Inferior parietal cortex (tissue), 1 donor: Measurements from ENCODE around the gene IL15RA.
"Not testable (repeated sequence)": the region's sequence is repeated elsewhere in the genome, so short reads cannot be mapped to it uniquely, and the experiment has no call there.

Source experiments
- DNase-seq: peaks from one replicate; pipeline ENCODE4 v3.0.0-alpha.2; 2016; ENCODE audit errors: extremely low spot score

Gene IL15RA

GRCh38 chr10:5951167-5951711, 26.1 kb downstream of the IL15RA start:
- no peak for DNase-seq

DNA sequence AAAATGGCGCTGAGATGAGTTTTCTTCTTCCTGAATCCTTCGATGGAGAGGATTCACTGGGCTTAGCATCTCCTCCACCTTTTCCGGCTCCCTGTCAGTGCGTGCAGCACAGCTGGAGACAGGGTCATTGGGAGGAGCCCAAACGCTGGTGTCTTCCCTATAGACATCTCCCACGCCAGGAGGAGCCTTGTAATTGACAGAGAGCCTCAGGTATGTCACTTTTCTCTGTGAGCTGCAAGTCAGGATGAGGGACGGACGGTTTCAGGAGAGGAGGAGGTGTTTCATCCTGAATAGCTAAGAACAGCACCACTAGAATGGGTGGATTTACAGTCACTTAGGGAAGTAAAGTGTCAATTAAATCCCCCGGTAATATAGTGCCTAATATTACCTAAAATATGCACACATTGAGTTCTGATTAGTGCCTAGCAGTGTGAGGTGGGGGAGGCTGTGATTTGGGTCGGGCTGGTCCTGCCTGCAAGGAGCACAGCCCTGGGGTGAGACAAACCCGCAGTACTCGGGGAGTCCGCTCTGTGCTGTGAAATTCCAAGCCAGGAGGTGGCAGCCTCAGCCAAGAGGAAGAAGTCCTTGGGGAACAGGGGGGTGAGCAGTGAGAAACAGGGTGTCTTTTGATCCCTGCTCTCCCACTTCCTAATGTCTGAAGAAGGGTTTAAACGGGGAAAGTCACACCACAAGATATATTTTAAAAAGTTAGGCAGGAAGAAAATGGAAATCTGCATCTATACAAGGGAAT, 28.2 kb downstream of the IL15RA start:
- DNase-seq: peak; percentile 58

DNA sequence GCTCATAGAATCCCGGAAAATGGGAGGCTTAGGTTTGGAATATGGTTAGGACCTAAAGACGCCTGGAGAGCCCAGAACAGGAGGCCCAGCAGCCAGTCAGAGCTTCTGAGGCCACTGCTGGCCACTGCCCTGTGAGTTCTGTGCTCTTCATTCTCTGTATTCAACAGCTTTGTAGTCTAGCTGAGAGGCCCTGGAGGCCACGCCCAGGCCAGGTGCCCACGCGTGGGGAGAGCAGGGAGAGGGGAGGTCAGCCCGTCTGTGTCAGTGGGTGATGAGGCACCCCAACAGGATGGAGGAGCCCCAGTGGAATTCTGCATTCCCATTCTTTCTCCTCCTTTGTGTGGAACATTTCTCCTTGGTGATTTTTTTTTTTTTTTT, 29.1 kb downstream of the IL15RA start:
- DNase-seq: no peak

DNA sequence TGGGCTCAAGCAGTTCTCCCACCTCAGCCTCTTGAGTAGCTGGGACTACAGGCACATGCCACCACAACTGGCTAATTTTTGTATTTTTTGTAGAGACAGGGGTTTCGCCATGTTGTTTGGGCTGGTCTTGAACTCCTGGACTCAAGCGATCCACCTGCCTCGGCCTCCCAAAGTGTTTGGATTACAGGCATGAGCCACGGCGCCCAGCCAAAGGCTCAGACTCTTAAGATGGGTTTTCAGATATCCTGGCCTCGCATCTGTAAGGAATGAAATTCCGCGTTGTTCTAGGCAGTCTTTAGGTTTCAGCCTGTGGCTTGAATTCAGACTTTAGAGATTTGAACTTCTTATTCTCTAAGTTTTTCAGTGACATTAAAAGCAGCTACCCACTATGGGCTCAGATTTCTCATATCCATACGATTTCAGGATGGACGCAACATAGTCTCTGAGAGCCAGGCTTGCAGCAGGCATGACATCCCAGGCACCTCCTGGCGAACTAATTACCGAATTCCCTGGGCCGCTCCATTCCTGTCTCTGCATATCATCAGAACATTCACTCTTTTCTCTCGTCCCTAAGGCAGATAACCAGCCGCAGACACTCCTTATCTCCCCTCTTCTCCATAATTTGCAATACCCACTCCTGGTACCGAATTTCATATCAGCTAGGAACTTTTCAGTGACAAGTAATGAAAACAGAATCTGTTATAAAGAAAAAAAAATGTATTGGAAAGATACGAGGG, 29.7 kb downstream of the IL15RA start:
- no peak for DNase-seq

GRCh38 chr10:5946786-5947185, 30.6 kb downstream of the IL15RA start:
- no peak for DNase-seq

- DNase-seq: not testable (repeated sequence)
Measured at GRCh38 chr10:5946419-5946775, 30.9 kb downstream of the IL15RA start.

DNA sequence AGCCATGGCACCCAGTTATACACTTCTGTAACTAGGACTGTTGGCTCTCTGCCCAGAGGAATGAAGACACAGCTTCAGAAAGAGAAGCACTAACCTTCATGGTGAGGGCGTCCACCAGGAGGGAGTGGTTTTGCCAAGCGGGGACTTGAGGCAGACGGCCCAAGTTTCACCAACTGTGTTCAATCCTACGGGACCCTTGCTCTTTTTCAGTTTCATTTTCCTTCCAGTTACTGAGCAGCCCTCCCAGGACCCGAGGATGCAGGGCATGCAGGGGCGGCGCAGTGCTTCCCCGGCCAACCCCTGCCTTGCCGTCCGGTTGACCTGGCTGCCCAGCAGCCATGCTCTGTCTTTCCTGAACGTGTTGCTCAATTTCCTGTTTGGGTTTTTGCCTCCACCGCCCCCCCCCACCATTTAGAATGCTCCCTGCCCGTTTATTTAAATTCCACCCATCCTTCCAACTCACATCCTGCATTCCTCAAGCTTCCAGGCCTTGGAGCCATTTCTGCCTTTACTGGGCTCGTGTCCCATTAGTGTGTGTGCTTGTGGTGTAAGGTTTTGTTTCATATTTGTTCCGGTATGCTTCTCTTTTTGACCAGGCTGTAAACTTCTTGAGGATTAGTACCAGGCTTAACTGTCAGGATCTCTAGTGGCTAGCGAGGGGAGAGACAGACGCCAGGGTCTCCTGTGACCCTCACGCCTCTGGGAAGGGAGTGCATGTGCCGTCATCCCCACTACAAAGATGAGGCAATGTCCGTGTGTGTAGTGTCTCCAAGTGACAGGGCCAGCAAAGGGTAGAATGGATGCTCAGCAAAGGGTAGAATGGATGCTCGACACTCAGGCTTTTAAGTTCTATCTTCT, 31.6 kb downstream of the IL15RA start:
- DNase-seq: no peak

DNA sequence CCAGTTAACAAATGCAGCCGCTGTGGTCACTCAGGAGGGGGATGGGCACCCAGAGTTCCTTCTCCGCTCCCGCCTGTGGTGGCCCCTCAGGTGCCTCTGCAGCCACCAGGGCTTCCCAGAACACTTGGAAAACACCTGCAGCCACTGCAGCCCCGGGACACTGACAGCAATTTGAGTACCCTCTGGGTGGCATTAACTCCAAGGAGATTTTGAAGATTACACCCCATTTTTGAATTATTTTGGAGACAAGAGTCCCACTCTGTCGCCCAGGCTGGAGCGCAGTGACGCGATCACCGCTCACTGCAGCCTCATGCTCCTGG, 32.2 kb downstream of the IL15RA start:
- no peak for DNase-seq

DNA sequence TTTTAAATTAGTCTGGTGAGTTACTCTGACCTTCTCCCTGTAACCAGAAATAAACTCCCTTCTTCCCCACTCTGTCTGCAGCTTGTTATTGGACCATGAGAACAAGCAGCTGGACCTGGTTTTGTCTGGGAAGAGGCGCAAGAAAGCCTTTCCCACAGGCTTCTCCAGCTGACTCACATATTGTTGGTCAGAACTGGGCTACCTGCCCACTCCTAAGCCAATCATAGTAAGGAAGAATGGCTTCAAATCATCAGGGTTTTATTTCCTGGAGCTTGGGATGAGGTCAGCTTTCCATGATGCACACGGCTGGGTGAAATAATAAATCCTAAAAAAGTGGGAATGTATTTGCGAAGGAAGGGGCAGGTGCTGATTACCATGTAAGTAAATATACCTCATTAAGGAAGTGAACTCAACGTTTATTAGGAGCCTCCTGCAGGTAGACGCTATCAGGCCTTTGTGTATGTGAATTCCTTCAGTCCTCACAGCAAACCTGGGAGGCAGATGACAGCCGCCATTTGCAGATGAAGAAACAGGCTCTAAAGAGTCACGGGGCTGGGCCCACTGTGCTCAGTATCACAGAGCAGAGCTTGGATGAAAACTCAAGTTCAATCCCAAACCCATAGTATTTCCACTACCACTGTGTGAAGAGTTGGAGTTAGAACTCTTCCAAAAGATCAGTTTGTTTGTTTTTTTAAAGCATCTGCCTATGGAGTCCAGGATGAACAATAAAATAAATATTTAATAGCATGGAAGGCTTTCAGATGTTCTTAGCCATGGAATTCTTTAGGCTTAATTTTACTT, 32.8 kb downstream of the IL15RA start:
- peak; percentile 46 for DNase-seq

GRCh38 chr10:5943536-5943935, 33.8 kb downstream of the IL15RA start:
- no peak for DNase-seq

DNA sequence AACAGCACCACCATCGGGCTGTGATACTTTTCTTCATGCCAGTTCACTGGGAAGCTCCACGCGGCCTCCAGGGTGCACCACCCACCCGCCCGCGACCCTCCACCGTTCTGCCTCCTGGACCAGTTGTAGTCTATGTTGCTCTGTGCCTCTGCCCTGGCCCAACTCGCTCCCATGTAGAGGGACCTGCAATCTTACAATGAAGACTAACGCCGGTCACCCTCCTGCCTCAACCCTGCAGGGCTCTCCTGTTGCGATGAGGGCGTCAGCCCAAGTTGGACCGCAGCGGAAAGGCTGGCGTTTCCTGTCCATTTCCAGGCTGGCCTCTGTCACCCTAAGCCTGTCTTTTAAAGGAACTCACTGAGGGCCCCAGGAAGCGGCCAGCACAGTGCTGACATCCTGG, 34.9 kb downstream of the IL15RA start:
- DNase-seq: no peak

DNA sequence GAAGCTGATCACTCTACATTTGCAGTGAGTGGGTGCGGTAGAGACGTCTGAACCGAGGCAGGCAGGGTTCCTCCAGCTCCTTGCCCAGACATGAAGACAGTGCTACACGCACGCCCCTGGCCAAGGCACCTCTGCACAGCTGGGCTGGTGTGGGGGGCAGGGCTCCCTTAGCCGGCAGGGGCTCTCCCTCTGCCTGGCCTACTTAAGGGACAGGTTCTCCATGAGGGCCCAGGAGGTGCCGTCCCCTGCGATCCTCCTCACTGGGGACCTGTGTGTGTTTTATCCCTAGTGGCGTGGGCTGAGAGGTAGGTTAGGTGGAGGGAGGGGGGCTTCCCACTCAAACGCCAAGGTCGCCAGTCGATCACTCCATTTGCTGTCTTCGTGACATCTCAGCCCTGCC, 35.3 kb downstream of the IL15RA start:
- DNase-seq: no peak

- DNase-seq: no peak
Measured at GRCh38 chr10:5941579-5941978, 35.8 kb downstream of the IL15RA start.

- DNase-seq: no peak
Measured at GRCh38 chr10:5940807-5941218, 36.5 kb downstream of the IL15RA start.

DNA sequence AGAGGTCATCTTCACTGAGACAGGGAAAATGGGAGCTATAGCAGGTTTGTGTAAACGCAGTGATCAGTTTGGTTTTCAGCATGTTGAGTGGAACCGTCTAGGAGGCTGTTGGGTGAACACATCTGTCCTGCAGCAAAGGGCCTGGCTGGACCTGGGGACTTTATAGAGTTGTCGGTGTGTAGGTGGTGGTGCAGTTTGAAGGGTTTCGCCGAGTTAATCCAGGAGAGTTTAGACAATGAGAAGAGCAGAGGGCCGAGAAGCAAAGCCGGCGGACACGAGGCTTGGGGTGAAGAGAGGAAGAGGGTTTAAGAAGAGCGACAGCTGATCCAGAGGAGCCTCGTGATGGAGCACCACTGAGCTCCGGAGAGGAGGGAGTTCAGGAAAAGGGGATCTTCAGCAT, 39.1 kb downstream of the IL15RA start:
- no peak for DNase-seq

- DNase-seq: no peak
Measured at GRCh38 chr10:5937016-5937415, 40.3 kb downstream of the IL15RA start.

GRCh38 chr10:5935628-5936027, 41.7 kb downstream of the IL15RA start:
- DNase-seq: no peak

DNA sequence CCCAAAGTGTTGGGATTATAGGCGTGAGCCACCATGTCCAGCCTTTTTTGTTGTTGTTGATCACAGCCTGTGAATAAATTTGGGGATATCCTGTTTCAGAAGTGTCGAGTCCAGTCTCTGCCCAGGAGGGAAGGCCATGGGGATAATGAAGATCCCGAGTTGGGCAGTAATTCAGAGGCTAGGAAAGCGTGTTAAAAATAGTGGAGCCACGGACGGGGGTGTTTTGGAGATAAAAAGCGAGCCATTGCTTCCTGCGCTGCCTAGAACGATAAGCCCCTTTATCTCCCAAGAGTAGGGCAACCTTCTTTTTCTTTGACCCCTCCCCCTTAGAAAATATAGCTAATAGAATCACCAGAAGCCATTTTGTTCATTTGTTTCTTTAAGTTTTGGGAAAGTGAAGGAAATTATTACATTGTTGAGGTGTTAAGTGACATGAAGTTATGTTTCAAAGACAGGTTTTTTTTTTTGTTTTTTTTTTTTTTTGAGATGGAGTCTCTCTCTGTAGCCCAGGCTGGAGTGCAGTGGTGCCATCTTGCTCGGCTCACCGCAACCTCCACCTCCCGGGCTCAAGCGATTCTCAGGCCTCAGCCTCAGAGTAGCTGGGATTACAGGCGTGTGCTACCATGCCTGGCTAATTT, 43.3 kb downstream of the IL15RA start:
- DNase-seq: no peak

GRCh38 chr10:5932345-5932744, 45.0 kb downstream of the IL15RA start:
- no peak for DNase-seq

GRCh38 chr10:5930272-5930671, 47.1 kb downstream of the IL15RA start:
- peak; percentile 14 for DNase-seq

DNA sequence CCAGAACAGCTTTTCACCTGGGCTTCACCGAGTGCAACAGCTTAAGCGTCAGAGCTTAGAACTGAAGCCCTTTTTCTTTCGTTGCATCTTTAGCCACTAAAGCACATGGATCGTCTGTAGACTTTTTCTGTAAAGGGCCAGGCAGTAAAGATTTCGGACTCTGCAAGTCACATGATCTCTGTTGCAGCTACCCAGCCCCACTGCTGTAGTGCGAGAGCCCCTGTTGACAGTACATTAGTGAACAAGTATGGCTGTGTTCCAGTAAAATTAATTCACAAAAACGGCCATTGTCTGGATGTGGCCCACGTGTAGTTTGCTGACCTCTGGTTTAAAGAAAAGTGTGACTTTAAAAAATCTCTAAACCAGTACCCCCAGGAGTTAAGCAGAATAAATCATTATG, 47.9 kb downstream of the IL15RA start:
- peak; percentile 4 for DNase-seq
